SH-SY5Y (cell line): ENCODE measurements around the gene ATP1B1.

Experiments
- GATA2 ChIP-seq: IDR thresholded peaks from 2 replicates; pipeline ENCODE4 v1.6.1; 2011; ENCODE audit warnings: mild to moderate bottlenecking, low read depth, low read length
- GATA3 ChIP-seq: IDR thresholded peaks from 2 replicates; pipeline ENCODE4 v1.6.1; 2011; ENCODE audit warnings: low read depth, mild to moderate bottlenecking, low read length, moderate library complexity

DNA sequence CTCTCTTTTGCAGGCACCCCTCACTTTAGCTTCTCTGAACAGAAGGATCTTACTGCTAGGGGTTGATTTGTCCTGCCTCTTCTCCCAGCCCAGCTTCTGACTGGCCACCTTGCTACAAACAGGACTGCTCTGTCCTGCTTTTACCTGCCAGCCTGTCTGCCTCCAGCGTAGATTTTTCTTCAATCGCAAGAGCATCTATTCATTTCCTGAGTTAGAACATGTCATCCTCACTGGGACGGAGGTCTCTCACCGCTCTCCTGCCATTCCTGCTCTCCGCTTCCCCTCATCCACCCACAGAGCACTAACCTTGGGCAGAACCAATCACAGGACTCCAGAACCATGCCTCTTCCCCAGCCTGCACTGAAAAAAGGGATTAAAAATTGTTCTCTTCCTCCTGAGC is 3.5 kb upstream of the ATP1B1 start:
- TF ChIP-seq GATA2 (no peak), GATA3 (no peak)
